ENCODE measurements around the gene MICAL3. TPM values are rescaled to one million over a fixed set of nuclear protein-coding genes. Genes with fewer than 3 reads are reported as not detected.

The MICAL3 gene
- polyA plus RNA-seq, 3 donors from 2014 or later: 1.1 to 2.3 TPM; not detected in 1

- H3K27me3 Mint-ChIP-seq (ENCODE audit: low read depth in 3 of 3): peaks cover 0 to 4% (median 1%) of the 10 kb centered on the region in 3 donors
- no peak overlapping the region for H3K4me3 Mint-ChIP-seq
- H3K36me3 Mint-ChIP-seq: peaks cover 0 to 3% (median 0%) of the 10 kb centered on the region in 3 donors
- H3K4me1 Mint-ChIP-seq: no peaks in the 10 kb centered on the region
- no peak for DNase-seq
- H3K27ac Mint-ChIP-seq: no peak overlapping the region
- H3K9me3 Mint-ChIP-seq: no peaks in the 10 kb centered on the region
These were observed 205.7 kb downstream of the MICAL3 start for GRCh38 chr22:17818649-17819048.

GRCh38 chr22:17818180-17818579, 206.2 kb downstream of the MICAL3 start:
- Mint-ChIP-seq H3K4me1 (no peaks in the 10 kb centered on the region), H3K9me3 (no peaks in the 10 kb centered on the region), H3K36me3 (peaks cover 0 to 3% (median 0%) of the 10 kb centered on the region in 3 donors), H3K27ac (no peak overlapping the region), H3K27me3 (ENCODE audit: low read depth in 3 of 3) (peaks cover 0 to 4% (median 2%) of the 10 kb centered on the region in 3 donors), H3K4me3 (no peak overlapping the region)
- no peak for DNase-seq

GRCh38 chr22:17817511-17818065, 206.8 kb downstream of the MICAL3 start:
- peaks cover 0 to 4% (median 3%) of the 10 kb centered on the region in 3 donors for H3K27me3 Mint-ChIP-seq (ENCODE audit: low read depth in 3 of 3)
- H3K4me3 Mint-ChIP-seq: no peak overlapping the region
- no peaks in the 10 kb centered on the region for H3K9me3 Mint-ChIP-seq
- no peak for DNase-seq
- no peaks in the 10 kb centered on the region for H3K4me1 Mint-ChIP-seq
- no peak overlapping the region for H3K27ac Mint-ChIP-seq
- peaks cover 0 to 3% (median 0%) of the 10 kb centered on the region in 3 donors for H3K36me3 Mint-ChIP-seq

GRCh38 chr22:17817079-17817478, 207.3 kb downstream of the MICAL3 start:
- H3K27me3 Mint-ChIP-seq (ENCODE audit: low read depth in 3 of 3): peaks cover 0 to 4% (median 3%) of the 10 kb centered on the region in 3 donors
- H3K9me3 Mint-ChIP-seq: no peaks in the 10 kb centered on the region
- no peak overlapping the region for H3K27ac Mint-ChIP-seq
- H3K4me1 Mint-ChIP-seq: no peaks in the 10 kb centered on the region
- no peak for DNase-seq
- peaks cover 0 to 3% (median 0%) of the 10 kb centered on the region in 3 donors for H3K36me3 Mint-ChIP-seq
- no peak overlapping the region for H3K4me3 Mint-ChIP-seq

- no peaks in the 10 kb centered on the region for H3K4me1 Mint-ChIP-seq
- peaks cover 0 to 3% (median 0%) of the 10 kb centered on the region in 3 donors for H3K36me3 Mint-ChIP-seq
- H3K9me3 Mint-ChIP-seq: no peaks in the 10 kb centered on the region
- peaks cover 2 to 4% (median 3%) of the 10 kb centered on the region in 3 donors for H3K27me3 Mint-ChIP-seq (ENCODE audit: low read depth in 3 of 3)
- H3K27ac Mint-ChIP-seq: no peak overlapping the region
- no peak overlapping the region for H3K4me3 Mint-ChIP-seq
- no peak for DNase-seq
These were observed 207.7 kb downstream of the MICAL3 start for GRCh38 chr22:17816649-17817048.

GRCh38 chr22:17815703-17816254, 208.6 kb downstream of the MICAL3 start:
- DNase-seq: no peak
- Mint-ChIP-seq H3K27ac (no peak overlapping the region), H3K27me3 (ENCODE audit: low read depth in 3 of 3) (peaks cover 2 to 4% (median 3%) of the 10 kb centered on the region in 3 donors)

GRCh38 chr22:17814830-17815229, 209.5 kb downstream of the MICAL3 start:
- H3K4me3 Mint-ChIP-seq: no peak overlapping the region
- H3K27me3 Mint-ChIP-seq (ENCODE audit: low read depth in 3 of 3): peaks cover 2 to 4% (median 3%) of the 10 kb centered on the region in 3 donors
- H3K4me1 Mint-ChIP-seq: no peaks in the 10 kb centered on the region
- no peak for DNase-seq
- H3K36me3 Mint-ChIP-seq: peaks cover 0 to 3% (median 0%) of the 10 kb centered on the region in 3 donors
- H3K9me3 Mint-ChIP-seq: no peaks in the 10 kb centered on the region
- H3K27ac Mint-ChIP-seq: no peak overlapping the region

More at GRCh38 chr22:17815703-17816254, 208.6 kb downstream of the MICAL3 start:
- Mint-ChIP-seq H3K4me1 (no peaks in the 10 kb centered on the region), H3K36me3 (peaks cover 0 to 3% (median 0%) of the 10 kb centered on the region in 3 donors), H3K4me3 (no peak overlapping the region), H3K9me3 (no peaks in the 10 kb centered on the region)

GRCh38 chr22:17814084-17814483, 210.3 kb downstream of the MICAL3 start:
- Mint-ChIP-seq H3K9me3 (no peaks in the 10 kb centered on the region), H3K4me1 (no peaks in the 10 kb centered on the region), H3K36me3 (peaks cover 0 to 3% (median 0%) of the 10 kb centered on the region in 3 donors), H3K4me3 (no peak overlapping the region), H3K27ac (no peak overlapping the region), H3K27me3 (ENCODE audit: low read depth in 3 of 3) (peaks cover 2 to 4% (median 3%) of the 10 kb centered on the region in 3 donors)
- DNase-seq: no peak

- Mint-ChIP-seq H3K4me3 (no peak overlapping the region), H3K4me1 (no peaks in the 10 kb centered on the region), H3K27me3 (ENCODE audit: low read depth in 3 of 3) (peaks cover 2 to 4% (median 3%) of the 10 kb centered on the region in 3 donors), H3K36me3 (peaks cover 0 to 7% (median 0%) of the 10 kb centered on the region in 3 donors), H3K9me3 (no peaks in the 10 kb centered on the region), H3K27ac (no peak overlapping the region)
- DNase-seq: no peak
These were observed 213.2 kb downstream of the MICAL3 start for GRCh38 chr22:17811119-17811518.

- Mint-ChIP-seq H3K27ac (no peak overlapping the region), H3K4me3 (no peak overlapping the region), H3K27me3 (ENCODE audit: low read depth in 3 of 3) (peaks cover 2 to 4% (median 3%) of the 10 kb centered on the region in 3 donors), H3K36me3 (peaks cover 0 to 6% (median 0%) of the 10 kb centered on the region in 3 donors), H3K9me3 (no peaks in the 10 kb centered on the region), H3K4me1 (no peaks in the 10 kb centered on the region)
- DNase-seq: no peak
These were observed 213.7 kb downstream of the MICAL3 start for GRCh38 chr22:17810570-17811116.

GRCh38 chr22:17808693-17809403, 215.5 kb downstream of the MICAL3 start:
- Mint-ChIP-seq H3K27me3 (ENCODE audit: low read depth in 3 of 3) (peaks cover 0 to 2% (median 1%) of the 10 kb centered on the region in 3 donors), H3K4me3 (no peak overlapping the region), H3K9me3 (no peaks in the 10 kb centered on the region), H3K27ac (no peak overlapping the region), H3K4me1 (no peaks in the 10 kb centered on the region), H3K36me3 (peaks cover 0 to 4% (median 0%) of the 10 kb centered on the region in 3 donors)
- DNase-seq: no peak

- peaks cover 0 to 4% (median 0%) of the 10 kb centered on the region in 3 donors for H3K36me3 Mint-ChIP-seq
- H3K4me1 Mint-ChIP-seq: no peaks in the 10 kb centered on the region
- no peak overlapping the region for H3K4me3 Mint-ChIP-seq
- no peaks in the 10 kb centered on the region for H3K9me3 Mint-ChIP-seq
- no peak overlapping the region for H3K27ac Mint-ChIP-seq
- H3K27me3 Mint-ChIP-seq (ENCODE audit: low read depth in 3 of 3): peaks cover 0 to 2% (median 0%) of the 10 kb centered on the region in 3 donors
- DNase-seq: no peak
These were observed 216.6 kb downstream of the MICAL3 start for GRCh38 chr22:17807578-17808410.

- H3K36me3 Mint-ChIP-seq: peaks cover 0 to 4% (median 0%) of the 10 kb centered on the region in 3 donors
- no peak overlapping the region for H3K4me3 Mint-ChIP-seq
- H3K9me3 Mint-ChIP-seq: no peaks in the 10 kb centered on the region
- no peak overlapping the region for H3K27ac Mint-ChIP-seq
- no peak for DNase-seq
- H3K27me3 Mint-ChIP-seq (ENCODE audit: low read depth in 3 of 3): peaks cover 0 to 2% (median 0%) of the 10 kb centered on the region in 3 donors
- H3K4me1 Mint-ChIP-seq: no peaks in the 10 kb centered on the region
These were observed 217.3 kb downstream of the MICAL3 start for GRCh38 chr22:17807086-17807485.
